GM18498 (cell line): Measurements from ENCODE around the gene C5orf22.
"Not testable (repeated sequence)": the region's sequence is repeated elsewhere in the genome, so short reads cannot be mapped to it uniquely, and the experiment has no call there.

ENCODE experiments used
- ATAC-seq: cut with Tn5 transposase; IDR thresholded peaks from one replicate; pipeline ENCODE4 v1.9.1; 2021; ENCODE audit warnings: mild to moderate bottlenecking, moderate library complexity; ENCODE audit not compliant: unreplicated experiment

Gene C5orf22

DNA sequence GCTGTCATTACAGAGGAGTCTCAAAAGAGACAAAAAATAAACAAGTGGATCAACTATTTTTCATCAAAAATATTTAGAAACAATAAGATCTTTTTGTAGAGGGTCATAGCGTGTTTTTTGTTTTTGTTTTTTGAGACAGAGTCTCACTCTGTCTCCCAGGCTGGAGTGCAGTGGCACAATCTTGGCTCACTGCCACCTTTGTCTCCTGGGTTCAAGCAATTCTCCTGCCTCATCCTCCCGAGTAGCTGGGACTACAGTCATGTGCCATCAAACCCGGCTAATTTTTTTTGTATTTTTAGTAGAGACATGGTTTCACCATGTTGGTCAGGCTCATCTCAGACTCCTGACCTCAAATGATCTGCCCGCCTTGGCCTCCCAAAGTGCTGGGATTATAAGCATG lies 70.2 kb downstream of the C5orf22 start:
- not testable (repeated sequence) for ATAC-seq

DNA sequence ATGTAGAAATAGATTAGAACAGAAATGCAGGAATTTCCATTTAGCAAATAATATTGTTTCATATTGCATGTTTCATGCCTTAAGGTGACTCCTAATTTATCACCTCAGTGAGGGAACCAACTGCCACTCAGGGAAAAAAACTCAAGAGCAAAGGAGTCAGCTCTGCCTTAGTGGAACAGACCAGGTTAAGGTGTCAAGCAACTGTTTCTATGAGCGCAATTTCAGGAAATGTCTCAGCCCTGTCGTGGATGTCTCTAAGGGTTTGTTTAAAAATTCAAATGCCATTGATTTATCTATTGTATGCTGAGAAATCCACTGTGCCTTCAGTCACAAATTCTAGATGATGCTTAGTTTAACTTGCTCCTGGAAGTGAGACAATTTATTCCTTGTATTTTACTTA lies 72.1 kb downstream of the C5orf22 start:
- ATAC-seq: no peak

GRCh38 chr5:31604644-31605043 lies 72.5 kb downstream of the C5orf22 start:
- ATAC-seq: no peak
